Bone marrow (tissue), 2 donors: ENCODE data around the gene PCDHAC2.

Source experiments
- DNase-seq, 2 donors: peaks; one replicate each; lab custom pipeline; 2025; lab: John Stamatoyannopoulos, UW

The PCDHAC2 gene

DNA sequence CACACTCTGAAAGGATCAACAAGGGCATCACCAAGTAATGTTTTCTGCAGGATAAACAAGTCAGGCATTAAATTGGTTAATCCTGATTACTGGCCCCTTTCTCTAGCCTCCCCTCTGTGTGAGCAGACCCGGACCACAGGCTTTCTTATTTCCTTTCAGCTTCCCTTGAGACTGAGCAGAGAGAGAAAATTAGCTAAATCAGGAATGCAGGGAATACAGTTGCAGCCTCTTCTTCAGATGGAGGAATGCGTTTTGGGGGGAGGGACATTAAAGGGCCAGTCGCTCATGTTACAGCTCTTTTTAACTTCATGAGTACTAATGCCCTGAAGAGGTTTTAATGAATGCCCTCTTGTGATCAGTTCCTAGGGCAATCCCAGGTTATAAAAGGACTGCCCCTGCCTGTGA lies 19.8 kb downstream of the PCDHAC2 start:
- no peak for DNase-seq

DNA sequence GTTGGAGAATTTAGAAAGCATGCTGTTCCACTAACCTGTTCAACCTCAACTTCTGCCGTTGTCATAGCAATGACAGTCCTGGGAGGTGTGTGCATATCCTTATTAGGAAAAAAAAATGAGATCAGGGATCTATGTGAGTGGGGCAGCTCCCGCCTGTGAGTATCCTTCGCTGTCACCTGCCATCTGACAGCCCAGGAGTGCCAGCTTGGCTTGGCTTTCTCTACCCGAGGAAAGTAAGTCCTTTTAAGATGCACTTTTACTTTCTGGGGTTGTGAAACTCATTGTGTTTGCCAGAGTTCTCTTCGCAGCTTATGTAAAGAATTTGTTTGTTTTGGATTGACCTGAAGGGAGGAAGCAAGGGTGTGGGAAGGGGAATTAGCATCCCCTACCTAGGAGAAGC lies 21.8 kb downstream of the PCDHAC2 start:
- DNase-seq, result no peak

DNA sequence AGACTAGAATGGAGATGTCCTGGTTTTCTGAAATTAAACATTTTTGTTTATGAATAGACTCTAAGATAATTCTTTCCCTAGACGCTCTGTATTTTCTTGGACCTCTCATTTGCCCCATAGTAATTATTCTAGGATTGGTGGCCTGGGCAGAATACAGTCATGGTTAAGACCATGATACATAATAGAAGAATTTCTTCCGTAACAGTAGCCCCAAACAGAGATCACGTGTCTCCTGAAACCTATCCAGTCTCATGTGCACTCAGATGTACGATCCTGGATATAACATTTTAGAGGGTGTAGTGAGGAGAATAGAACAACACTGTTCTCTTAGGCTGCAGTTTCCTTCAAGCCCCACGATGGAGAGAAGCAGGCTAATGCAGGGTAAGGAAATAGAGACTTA lies 22.3 kb downstream of the PCDHAC2 start:
- no peak for DNase-seq

DNA sequence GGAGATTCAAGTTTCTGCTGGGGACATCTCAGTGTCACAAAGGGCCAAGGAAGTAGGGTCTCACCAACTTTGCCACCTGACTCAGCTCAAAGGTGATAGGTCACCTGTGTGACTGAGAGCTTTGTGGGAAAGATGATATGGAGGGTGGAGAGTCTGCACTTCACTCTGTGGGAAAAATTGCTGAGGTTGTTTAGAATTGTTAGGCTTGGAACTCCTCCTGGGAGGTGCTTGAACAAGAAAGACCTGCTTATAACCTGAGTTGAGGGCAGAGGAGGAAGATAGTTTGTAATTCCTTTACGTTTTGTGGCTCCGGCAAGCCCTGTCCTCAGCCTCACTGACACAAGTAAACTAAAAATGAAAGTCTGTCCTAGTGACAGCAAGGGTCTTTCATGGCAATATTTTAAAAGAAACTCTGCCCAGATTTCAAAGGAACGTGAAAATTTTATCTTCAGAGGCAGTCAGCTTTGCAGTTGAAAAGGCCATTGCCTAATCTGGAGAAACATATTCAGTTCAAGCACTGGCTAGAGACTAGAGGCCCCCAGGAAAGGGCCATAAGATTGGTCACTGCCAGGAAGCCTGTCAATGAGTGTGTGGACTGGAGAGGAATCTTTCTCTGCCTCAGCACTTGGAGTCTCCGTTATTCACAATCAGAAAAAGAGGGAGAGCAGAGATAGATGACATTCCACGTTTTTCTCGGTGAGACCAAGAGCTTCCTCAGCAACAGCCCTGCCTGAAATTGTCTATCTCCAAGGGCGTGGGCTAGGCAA lies 23.2 kb downstream of the PCDHAC2 start:
- no peak for DNase-seq

DNA sequence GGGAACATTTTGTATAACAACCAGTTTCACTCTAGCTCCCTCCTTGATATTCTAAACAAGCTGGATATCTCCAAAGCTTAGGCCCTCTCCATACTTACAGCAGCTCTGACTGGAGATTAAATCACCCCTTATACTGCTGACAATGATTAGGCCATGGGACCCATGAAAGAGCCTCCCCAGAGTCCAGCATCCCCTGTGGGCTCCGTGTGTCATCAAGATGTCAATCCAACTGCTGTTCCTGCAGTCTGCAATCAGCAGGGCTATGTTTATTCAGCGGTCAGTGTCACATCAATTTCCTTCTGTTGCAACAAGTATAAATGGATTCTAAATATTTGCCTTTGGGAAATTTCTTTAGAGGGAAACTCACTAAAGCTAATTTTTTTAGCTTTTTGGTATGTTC lies 26.6 kb downstream of the PCDHAC2 start:
- no peak for DNase-seq

DNA sequence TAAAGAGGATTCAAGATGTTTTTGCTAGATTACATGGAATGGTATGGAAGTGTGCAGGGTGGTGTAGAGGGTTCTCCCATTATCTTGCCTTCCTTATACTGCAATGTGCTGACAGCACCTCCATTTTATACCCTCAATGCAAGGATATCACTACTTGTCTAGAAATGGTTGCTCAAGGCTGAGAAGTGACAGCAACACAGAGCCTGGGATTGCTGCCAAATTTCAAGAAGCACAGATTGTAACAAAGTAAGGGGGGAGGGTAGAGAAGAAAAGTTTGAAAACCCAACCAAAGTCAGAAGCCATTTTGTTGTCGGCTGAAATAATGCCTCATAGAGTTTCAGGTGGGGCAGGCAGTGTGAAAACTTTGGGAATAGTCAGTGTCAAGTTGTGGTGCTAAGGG lies 29.8 kb downstream of the PCDHAC2 start:
- DNase-seq, result no peak

DNA sequence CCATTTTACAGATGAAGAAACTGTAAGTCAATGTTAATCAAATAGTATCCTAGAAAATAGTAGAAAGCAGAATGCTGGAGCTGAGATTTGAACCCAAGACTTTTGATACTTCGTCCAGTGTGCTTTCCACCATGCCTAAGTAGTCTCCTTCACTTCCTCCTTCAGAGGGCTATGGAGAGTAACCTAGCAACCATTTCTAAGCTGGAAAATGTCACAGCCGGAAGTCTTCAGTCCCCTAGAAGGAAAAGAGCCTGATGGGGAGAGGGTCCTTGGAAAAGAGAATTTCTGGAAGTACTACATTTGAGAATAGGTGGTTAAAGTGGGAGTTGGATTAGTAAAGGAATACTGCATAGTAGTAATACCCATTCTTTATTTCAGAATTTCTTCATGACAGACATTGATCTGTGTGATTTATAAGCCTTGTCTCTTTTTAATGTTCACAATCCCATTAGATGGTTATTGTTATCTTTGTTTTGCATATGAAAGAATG lies 32.7 kb downstream of the PCDHAC2 start:
- no peak for DNase-seq

DNA sequence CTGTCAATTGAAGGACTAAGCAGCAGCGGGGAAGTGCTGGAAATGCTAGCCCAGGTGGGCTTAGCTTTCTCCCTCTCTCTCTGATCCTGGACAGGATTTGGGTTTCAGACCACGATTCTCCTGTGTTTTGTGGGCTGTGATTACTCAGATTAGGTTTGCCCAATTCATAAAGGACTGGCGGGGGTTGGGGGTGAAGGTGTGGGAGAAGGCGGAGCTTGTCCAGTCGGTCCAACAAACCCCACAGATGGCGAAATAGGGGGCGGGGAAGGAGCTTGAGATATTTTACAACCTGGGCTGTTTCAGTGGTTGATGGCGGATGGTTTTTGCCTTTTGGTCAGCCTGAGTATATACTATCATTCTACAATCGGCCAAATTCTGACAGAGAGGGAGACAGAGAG lies 35.2 kb downstream of the PCDHAC2 start:
- no peak for DNase-seq

DNA sequence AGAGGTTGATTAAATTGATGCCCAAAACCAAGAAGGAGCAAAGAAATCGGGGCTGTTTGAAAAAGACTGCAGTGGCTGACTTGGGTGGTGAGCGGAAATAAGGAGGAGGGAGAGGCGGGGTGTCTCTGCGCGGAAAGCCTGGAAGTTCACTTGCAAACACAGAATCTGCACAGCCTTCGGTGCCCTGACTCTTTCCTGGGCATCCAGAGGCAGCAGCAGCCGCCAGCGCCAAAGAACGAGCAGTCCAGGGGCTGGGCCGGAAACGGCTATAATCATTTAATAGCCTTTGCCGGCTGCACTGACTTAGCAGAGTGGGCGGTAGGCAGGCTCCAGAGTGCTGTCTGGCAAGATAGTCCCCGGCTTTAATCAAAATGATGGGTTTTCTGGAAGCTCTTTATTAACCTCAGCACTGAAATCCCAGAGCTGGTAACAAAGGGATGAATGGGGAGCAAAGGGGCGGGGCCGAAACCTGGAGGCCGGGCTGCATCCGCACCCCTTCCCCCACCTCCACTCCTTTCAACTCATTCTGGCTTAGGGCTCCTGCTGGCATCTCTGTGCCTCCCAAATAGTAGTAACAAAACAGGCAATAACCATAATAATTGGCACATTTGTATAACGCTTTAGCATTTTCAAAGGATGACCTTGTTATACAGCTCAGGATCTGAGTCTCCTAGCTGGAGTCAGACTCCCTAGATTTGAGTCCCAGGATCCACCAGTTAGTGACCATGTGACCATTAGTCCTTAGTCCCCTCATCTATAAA lies 35.7 kb downstream of the PCDHAC2 start:
- no peak for DNase-seq

DNA sequence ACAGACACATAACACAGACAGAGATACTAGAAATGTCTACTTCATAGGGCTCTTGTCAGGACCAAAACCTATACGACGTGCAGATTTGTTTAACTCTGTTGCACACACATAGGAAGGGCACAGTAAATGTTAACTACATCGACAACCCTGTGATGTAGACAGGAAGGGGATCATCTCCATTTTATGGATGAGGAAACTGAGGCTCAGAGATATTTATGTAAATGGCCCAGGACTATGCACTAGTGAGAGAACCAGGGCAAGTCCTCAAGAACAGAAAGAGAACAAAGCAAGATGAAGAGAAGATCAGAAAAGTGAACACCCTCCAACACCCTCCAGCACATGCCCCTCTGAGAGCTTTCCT lies 36.3 kb downstream of the PCDHAC2 start:
- no peak for DNase-seq

DNA sequence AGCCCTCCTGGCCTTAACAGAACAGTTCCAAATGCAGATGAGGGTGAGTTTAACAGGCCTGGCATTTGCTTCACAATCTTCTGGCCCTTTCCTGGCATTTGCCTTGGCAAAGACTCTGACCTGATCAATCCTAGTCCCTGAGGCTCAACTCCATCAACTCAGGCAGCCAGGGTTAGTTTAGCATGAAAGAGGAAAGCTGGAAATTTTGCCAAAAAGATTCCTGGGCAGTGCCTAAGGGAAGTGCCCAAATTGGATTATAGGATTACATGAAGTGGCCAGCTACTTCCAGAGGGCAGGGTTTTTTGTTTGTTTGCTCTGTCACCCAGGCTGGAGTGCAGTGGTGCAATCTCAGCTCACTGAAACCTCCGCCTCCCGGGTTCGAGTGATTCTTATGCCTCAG lies 36.8 kb downstream of the PCDHAC2 start:
- no peak for DNase-seq

DNA sequence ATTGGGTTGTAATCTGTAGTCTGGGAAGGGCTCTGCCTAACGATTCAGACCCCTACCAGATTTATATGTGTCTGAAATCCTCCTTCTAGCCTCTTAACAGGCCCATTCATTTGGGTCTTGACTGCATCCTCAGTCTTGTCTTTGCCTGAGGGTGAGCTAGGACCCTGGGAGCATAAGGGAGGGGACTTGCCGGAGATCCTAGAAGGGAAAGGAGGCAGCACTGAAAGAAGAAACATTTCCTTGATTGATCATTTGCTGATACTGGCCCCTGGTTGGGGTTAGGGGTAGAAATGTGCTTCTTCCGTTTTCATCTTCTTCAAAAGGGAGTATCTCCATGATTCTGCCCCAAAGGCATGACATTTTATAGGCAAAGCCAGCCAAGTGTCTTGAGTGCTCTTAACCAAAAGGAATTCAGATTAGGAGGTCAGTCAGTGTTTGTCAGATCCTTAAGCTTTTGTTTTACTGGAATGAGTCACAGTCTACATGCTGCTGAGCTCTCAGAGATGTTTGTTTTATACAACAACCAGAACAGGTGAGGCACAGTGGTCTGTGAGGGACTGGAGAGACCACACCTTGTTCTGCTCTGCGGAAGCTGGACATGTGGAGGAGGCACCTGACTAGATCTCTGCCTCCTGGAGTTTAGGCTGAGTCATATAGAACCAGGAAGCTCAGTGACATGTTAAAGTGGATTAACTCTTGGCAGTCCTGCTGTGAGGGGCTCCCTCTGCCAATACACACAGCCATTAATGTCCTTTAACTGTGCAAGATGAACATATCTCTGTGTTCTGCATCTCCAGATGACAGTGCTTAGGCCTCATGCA lies 37.7 kb downstream of the PCDHAC2 start:
- DNase-seq, result no peak

DNA sequence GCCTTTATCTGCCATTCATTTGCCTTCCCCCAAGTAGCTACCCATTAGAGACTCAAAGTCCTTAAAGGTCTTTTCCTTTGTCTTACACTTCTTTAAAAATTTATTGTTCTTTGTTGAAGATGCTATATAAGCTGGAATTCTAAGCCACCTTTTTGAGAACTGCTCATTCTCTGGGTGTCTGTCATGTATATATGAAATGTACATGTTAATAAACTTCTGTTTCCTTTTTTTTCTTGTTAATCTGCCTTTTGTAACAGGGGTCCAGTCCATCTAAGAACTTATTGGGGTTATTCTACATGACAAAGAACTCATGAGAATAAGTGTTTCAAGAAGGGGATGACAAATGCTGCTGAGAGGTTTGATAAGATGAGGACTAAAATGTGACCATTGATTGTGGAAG lies 41.5 kb downstream of the PCDHAC2 start:
- no peak for DNase-seq

DNA sequence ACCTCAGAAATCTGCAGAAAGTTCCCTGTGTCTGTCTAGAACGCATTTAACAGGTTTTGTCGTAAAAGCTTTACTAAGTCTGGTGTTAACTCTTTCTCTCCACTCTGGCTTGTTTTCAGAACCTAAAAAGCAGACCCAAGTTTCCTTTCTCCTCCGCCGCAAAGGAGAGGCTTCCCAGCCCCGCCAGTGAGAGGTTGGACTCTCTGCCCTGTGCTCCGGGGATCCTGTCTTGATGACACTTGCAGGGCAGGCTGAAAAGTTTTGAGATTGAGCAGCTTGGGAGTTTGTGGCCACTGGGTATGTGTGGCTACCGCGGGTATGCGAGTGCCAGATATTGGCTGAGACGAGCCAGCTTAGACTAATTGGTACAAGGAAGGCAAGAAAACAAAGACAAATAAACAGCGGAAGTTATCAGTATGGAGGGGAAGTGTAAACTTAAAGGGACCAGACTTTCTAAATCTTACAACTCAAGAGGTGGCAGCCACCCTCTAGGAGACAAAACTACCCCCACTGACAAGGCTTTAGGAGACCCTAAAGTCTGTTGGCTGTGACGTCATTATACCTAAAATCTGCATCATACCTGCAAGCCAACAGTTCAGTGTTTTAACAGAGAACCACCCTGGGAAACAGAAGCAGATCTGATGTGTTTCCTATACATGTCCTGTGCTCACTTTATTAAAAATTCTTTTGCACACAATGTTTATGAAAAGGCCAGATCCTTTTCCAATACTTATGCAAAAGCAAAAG lies 43.9 kb downstream of the PCDHAC2 start:
- DNase-seq, result no peak

DNA sequence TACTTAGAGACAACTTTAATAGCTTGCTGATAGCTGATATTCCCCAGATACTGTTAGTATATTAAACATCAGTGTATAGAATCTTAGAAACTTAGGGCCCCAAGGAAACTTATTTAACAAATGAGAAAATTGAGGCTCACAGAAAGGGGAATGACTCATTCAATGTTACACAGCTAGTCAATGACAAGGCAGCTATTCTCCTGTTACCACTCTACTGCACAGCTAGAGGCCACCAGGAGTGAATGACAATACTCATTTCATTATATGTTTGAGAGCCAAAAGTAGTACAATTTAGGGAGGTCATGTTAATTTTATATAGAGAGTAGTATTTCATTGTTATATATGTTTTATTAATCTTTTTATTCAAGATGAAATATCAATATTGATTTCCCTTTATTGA lies 51.7 kb downstream of the PCDHAC2 start:
- DNase-seq, result no peak
